SK-N-SH treated with all-trans-retinoic acid at 6 μM for 48 hours (cell line): ENCODE measurements around the gene GRAMD1B.

Source experiments
- ATAC-seq: fragments of 200-7000 bp; cut with Tn5 transposase; 3 replicates; pipeline ENCODE4 v1.9.1; 2020; ENCODE audit warnings: mild to moderate bottlenecking, moderate library complexity
- ARNTL ChIP-seq: fragments of 450-650 bp; formaldehyde crosslinking; IDR thresholded peaks from 2 replicates; pipeline ENCODE4 v1.5.0; 2020; ENCODE audit warnings: low read depth, mild to moderate bottlenecking, moderate library complexity, borderline replicate concordance
- BACH2 ChIP-seq: fragments of 250-450 bp; sonication (Bioruptor Pico); IDR thresholded peaks from 2 replicates; pipeline ENCODE4 v1.9.0; 2021; ENCODE audit warnings: mild to moderate bottlenecking, borderline replicate concordance
- CREB5 ChIP-seq: fragments of 250-450 bp; sonication (Bioruptor Pico); IDR thresholded peaks from 2 replicates; pipeline ENCODE4 v1.5.1; 2020; ENCODE audit warnings: low read depth, mild to moderate bottlenecking, moderate library complexity
- CSDC2 ChIP-seq: fragments of 250-450 bp; sonication (Bioruptor Pico); IDR thresholded peaks from 2 replicates; pipeline ENCODE4 v1.5.0; 2020; ENCODE audit warnings: mild to moderate bottlenecking, moderate library complexity
- ESRRG ChIP-seq: fragments of 250-450 bp; sonication (Bioruptor Pico); IDR thresholded peaks from 2 replicates; pipeline ENCODE4 v1.6.1; 2021; ENCODE audit warnings: mild to moderate bottlenecking
- GLIS3 ChIP-seq: fragments of 250-450 bp; sonication (Bioruptor Pico); IDR thresholded peaks from 2 replicates; pipeline ENCODE4 v1.5.0; 2020; ENCODE audit warnings: mild to moderate bottlenecking, moderate library complexity
- ISL1 ChIP-seq: fragments of 250-450 bp; sonication (Bioruptor Pico); IDR thresholded peaks from 2 replicates; pipeline ENCODE4 v2.1.2; 2022; ENCODE audit warnings: mild to moderate bottlenecking, moderate library complexity
- OSR1 ChIP-seq: fragments of 250-450 bp; sonication (Bioruptor Pico); IDR thresholded peaks from 2 replicates; pipeline ENCODE4 v1.8.0; 2022; ENCODE audit warnings: moderate library complexity, mild to moderate bottlenecking, inconsistent platforms
- PPARA ChIP-seq: fragments of 250-450 bp; sonication (Bioruptor Pico); IDR thresholded peaks from 2 replicates; pipeline ENCODE4 v1.5.0; 2020; ENCODE audit warnings: mild to moderate bottlenecking, borderline replicate concordance
- RARB ChIP-seq: fragments of 250-450 bp; sonication (Bioruptor Pico); IDR thresholded peaks from 2 replicates; pipeline ENCODE4 v1.8.0; 2021; ENCODE audit warnings: mild to moderate bottlenecking, moderate library complexity
- SNAI2 ChIP-seq: fragments of 250-450 bp; sonication (Bioruptor Pico); IDR thresholded peaks from 2 replicates; pipeline ENCODE4 v1.5.0; 2020; ENCODE audit warnings: mild to moderate bottlenecking, moderate library complexity
- TCF4 ChIP-seq: fragments of 250-450 bp; sonication (Bioruptor Pico); IDR thresholded peaks from 2 replicates; pipeline ENCODE4 v1.8.0; 2021; ENCODE audit warnings: mild to moderate bottlenecking, moderate library complexity, borderline replicate concordance
- TOX ChIP-seq: fragments of 250-450 bp; sonication (Bioruptor Pico); IDR thresholded peaks from 2 replicates; pipeline ENCODE4 v1.8.0; 2021; ENCODE audit warnings: mild to moderate bottlenecking, moderate library complexity, borderline replicate concordance
- TSHZ2 ChIP-seq: fragments of 250-450 bp; sonication (Bioruptor Pico); IDR thresholded peaks from 2 replicates; pipeline ENCODE4 v1.5.0; 2020; ENCODE audit warnings: mild to moderate bottlenecking, moderate library complexity
- ZC3H10 ChIP-seq: fragments of 250-450 bp; sonication (Bioruptor Pico); IDR thresholded peaks from 2 replicates; pipeline ENCODE4 v1.5.1; 2021; ENCODE audit warnings: mild to moderate bottlenecking, moderate library complexity
- ZFP3 ChIP-seq: fragments of 250-450 bp; sonication (Bioruptor Pico); IDR thresholded peaks from 2 replicates; pipeline ENCODE4 v1.5.0; 2020; ENCODE audit warnings: mild to moderate bottlenecking, moderate library complexity
- ZFP30 ChIP-seq: fragments of 450-650 bp; formaldehyde crosslinking; IDR thresholded peaks from 2 replicates; pipeline ENCODE4 v1.5.0; 2022; ENCODE audit warnings: mild to moderate bottlenecking, moderate library complexity
- ZNF565 ChIP-seq: fragments of 450-650 bp; formaldehyde crosslinking; conservative IDR thresholded peaks from 2 replicates; pipeline ENCODE4 v1.5.0; 2020; ENCODE audit warnings: low read depth, mild to moderate bottlenecking, moderate library complexity
- ZNF8 ChIP-seq: fragments of 450-650 bp; formaldehyde crosslinking; IDR thresholded peaks from 2 replicates; pipeline ENCODE4 v1.5.0; 2020; ENCODE audit warnings: mild to moderate bottlenecking, moderate library complexity
- TF ChIP-seq, protein P1 (sequence below): fragments of 250-450 bp; sonication (Bioruptor Pico); IDR thresholded peaks from 2 replicates; pipeline ENCODE4 v1.5.1; 2021; ENCODE audit warnings: mild to moderate bottlenecking, moderate library complexity
- TF ChIP-seq, protein P2 (sequence below): fragments of 250-450 bp; sonication (Bioruptor Pico); IDR thresholded peaks from 2 replicates; pipeline ENCODE4 v1.8.0; 2021; ENCODE audit warnings: low read depth, mild to moderate bottlenecking, moderate library complexity, borderline replicate concordance

Gene GRAMD1B

GRCh38 chr11:123410218-123410549, 19.9 kb upstream of the GRAMD1B start:
- ATAC-seq = no peak
- no peak for TF ChIP-seq GLIS3 (CRISPR knock-in tag)
- TF ChIP-seq OSR1 = no peak
- no peak for TF ChIP-seq SNAI2 (CRISPR knock-in tag)
- no peak for TF ChIP-seq BACH2 (CRISPR knock-in tag)
- no peak for TF ChIP-seq CREB5 (CRISPR knock-in tag)
- TF ChIP-seq TSHZ2 (CRISPR knock-in tag) = no peak
- TF ChIP-seq ZFP3 (CRISPR knock-in tag) = no peak
- no peak for TF ChIP-seq PPARA (CRISPR knock-in tag)
- TF ChIP-seq ZC3H10 (CRISPR knock-in tag) = no peak
- no peak for TF ChIP-seq TOX
- no peak for TF ChIP-seq ESRRG
- TF ChIP-seq ZNF8 (CRISPR knock-in tag) = no peak
- TF ChIP-seq TCF4 = no peak
- no peak for TF ChIP-seq ZFP30 (CRISPR knock-in tag)
- no peak for TF ChIP-seq ZNF565
- TF ChIP-seq, protein P1, sequence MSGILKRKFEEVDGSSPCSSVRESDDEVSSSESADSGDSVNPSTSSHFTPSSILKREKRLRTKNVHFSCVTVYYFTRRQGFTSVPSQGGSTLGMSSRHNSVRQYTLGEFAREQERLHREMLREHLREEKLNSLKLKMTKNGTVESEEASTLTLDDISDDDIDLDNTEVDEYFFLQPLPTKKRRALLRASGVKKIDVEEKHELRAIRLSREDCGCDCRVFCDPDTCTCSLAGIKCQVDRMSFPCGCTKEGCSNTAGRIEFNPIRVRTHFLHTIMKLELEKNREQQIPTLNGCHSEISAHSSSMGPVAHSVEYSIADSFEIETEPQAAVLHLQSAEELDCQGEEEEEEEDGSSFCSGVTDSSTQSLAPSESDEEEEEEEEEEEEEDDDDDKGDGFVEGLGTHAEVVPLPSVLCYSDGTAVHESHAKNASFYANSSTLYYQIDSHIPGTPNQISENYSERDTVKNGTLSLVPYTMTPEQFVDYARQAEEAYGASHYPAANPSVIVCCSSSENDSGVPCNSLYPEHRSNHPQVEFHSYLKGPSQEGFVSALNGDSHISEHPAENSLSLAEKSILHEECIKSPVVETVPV (CRISPR knock-in tag) = no peak
- TF ChIP-seq CSDC2 (CRISPR knock-in tag) = no peak
- TF ChIP-seq RARB = no peak
- TF ChIP-seq, protein P2, sequence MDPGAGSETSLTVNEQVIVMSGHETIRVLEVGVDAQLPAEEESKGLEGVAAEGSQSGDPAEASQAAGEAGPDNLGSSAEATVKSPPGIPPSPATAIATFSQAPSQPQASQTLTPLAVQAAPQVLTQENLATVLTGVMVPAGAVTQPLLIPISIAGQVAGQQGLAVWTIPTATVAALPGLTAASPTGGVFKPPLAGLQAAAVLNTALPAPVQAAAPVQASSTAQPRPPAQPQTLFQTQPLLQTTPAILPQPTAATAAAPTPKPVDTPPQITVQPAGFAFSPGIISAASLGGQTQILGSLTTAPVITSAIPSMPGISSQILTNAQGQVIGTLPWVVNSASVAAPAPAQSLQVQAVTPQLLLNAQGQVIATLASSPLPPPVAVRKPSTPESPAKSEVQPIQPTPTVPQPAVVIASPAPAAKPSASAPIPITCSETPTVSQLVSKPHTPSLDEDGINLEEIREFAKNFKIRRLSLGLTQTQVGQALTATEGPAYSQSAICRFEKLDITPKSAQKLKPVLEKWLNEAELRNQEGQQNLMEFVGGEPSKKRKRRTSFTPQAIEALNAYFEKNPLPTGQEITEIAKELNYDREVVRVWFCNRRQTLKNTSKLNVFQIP (CRISPR knock-in tag) = no peak

- TF ChIP-seq RARB = no peak
- TF ChIP-seq ESRRG = no peak
- no peak for TF ChIP-seq ISL1 (CRISPR knock-in tag)
- no peak for TF ChIP-seq TSHZ2 (CRISPR knock-in tag)
- TF ChIP-seq ZNF8 (CRISPR knock-in tag) = no peak
- TF ChIP-seq ZC3H10 (CRISPR knock-in tag) = no peak
- no peak for ATAC-seq
Observed at GRCh38 chr11:123413636-123414035, 16.4 kb upstream of the GRAMD1B start.

- TF ChIP-seq TCF4 (no peak), CREB5 (CRISPR knock-in tag) (no peak), SNAI2 (CRISPR knock-in tag) (no peak), ARNTL (no peak)
- no peak for ATAC-seq
Observed at GRCh38 chr11:123416566-123416965, 13.5 kb upstream of the GRAMD1B start.
